Activated CD4-positive, alpha-beta T cell treated with anti-CD3 and anti-CD28 coated beads, Interleukin-2, amount 10 ng/mL, durations not matched to agents 24 days and 14 days (primary cell): ENCODE data around the gene FPGS. TPM values are rescaled to one million over a fixed set of nuclear protein-coding genes. Genes with fewer than 3 reads are reported as not detected.
A peak's percentile ranks its signal among the peaks of the same experiment; 100 is the strongest.
"Not testable (repeated sequence)": the region's sequence is repeated elsewhere in the genome, so short reads cannot be mapped to it uniquely, and the experiment has no call there.

ENCODE experiments used
- DNase-seq: peaks from one replicate; pipeline ENCODE4 v3.0.0; 2022
- H3K27ac Mint-ChIP-seq: one replicate; pipeline ENCODE4 v1.8.0; 2022; ENCODE audit warnings: mild to moderate bottlenecking, mixed read lengths
- H3K27me3 Mint-ChIP-seq: one replicate; pipeline ENCODE4 v1.8.0; 2022; ENCODE audit warnings: mixed read lengths
- H3K36me3 Mint-ChIP-seq: one replicate; pipeline ENCODE4 v1.8.0; 2022; ENCODE audit warnings: low read depth, mild to moderate bottlenecking, mixed read lengths
- H3K4me1 Mint-ChIP-seq: one replicate; pipeline ENCODE4 v1.8.0; 2021; ENCODE audit warnings: mixed read lengths
- H3K4me3 Mint-ChIP-seq: one replicate; pipeline ENCODE4 v1.8.0; 2022; ENCODE audit warnings: mild to moderate bottlenecking, moderate library complexity, mixed read lengths
- H3K9me3 Mint-ChIP-seq: one replicate; pipeline ENCODE4 v1.8.0; 2021; ENCODE audit warnings: mixed read lengths
- intact Hi-C: fragments of 100-400 bp; cut with micrococcal nuclease; formaldehyde crosslinking; loops from one replicate; pipeline ENCODE4 v1.15.1; 2023
- total RNA-seq: library from RNA; stranded (reverse); gene quantifications from 2 replicates; pipeline ENCODE4 v1.2.3, GENCODE V29; 2022

The FPGS gene
- 126 and 128 TPM in 2 replicates for total RNA-seq

GRCh38 chr9:127802576-127803443 lies at the start of gene FPGS:
FPGS (plus strand) TSS chr9:127802882; CDS start chr9:127802925, 43 bp downstream.
- Mint-ChIP-seq H3K36me3 (peaks cover 24% of the 10 kb centered on the region), H3K27me3 (no peaks in the 10 kb centered on the region)
- intact Hi-C loops: loop anchor here (1.0 to 2.0 kb wide), 3 partner anchors 17 to 68 kb away; partner anchors contain the start of genes CDK9 and TOR2A

DNA sequence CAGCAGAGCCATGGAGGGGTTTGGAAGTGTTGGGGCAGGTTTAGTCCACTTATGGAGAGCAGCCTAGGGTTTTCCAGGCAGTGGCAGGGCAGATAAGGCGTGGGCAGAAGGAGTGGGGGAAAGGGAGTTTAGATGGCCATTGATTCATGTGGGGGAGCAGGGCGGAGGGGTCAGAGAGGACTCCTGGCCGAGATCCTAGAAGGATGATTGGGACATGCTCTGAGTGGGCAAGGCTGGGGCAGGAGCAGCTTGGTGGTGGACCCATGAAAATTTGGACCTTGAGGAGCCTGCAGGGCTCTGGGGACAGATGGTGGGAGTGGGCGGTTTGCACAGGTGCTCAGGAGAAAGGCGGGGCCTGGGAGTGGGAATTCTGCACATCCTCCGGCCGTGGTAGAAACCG lies 49.5 kb upstream of the FPGS start:
- intact Hi-C loops: no loop called here
- H3K4me3 Mint-ChIP-seq: no peak overlapping the region
- no peaks in the 10 kb centered on the region for H3K27me3 Mint-ChIP-seq
- no peaks in the 10 kb centered on the region for H3K9me3 Mint-ChIP-seq
- peaks cover 2% of the 10 kb centered on the region for H3K4me1 Mint-ChIP-seq
- no peak for DNase-seq
- H3K36me3 Mint-ChIP-seq: peaks cover 29% of the 10 kb centered on the region
- H3K27ac Mint-ChIP-seq: no peak overlapping the region

More at GRCh38 chr9:127802576-127803443, at the start of gene FPGS:
- Mint-ChIP-seq H3K4me1 (peaks cover 25% of the 10 kb centered on the region), H3K9me3 (no peaks in the 10 kb centered on the region), H3K27ac (peak within 1 kb of the TSS; percentile 97), H3K4me3 (peak within 1 kb of the TSS; percentile 99)
- DNase-seq: peak; percentile 94

DNA sequence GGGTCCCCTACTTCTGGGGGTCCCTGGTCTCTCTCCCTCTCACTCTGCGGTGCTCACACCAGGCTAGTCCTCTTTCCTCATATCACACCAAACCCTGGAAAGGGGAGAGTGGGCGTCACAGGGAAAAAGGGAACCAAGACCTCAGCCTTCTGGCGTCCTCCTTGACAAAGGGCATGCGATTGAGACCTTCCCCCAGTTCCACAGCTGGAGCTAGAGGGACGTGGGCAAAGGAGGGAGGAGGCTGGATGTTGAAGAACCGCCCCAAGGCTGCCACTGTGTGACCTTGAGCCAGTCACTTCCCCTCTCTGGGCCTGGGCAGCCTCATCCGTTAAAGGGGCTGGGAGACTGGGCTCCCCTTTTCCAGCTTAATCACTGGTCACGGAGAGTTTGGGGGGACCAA lies 49.1 kb upstream of the FPGS start:
- Mint-ChIP-seq H3K4me1 (peaks cover 4% of the 10 kb centered on the region), H3K9me3 (no peaks in the 10 kb centered on the region), H3K27ac (no peak overlapping the region), H3K4me3 (no peak overlapping the region), H3K36me3 (peaks cover 29% of the 10 kb centered on the region), H3K27me3 (no peaks in the 10 kb centered on the region)
- no peak for DNase-seq
- intact Hi-C loops: no loop called here

GRCh38 chr9:127754099-127755060 lies 48.3 kb upstream of the FPGS start:
- Mint-ChIP-seq H3K27ac (no peak overlapping the region), H3K36me3 (peaks cover 29% of the 10 kb centered on the region), H3K4me3 (no peak overlapping the region), H3K27me3 (no peaks in the 10 kb centered on the region), H3K4me1 (peaks cover 7% of the 10 kb centered on the region), H3K9me3 (no peaks in the 10 kb centered on the region)
- intact Hi-C loops: no loop called here
- no peak for DNase-seq

DNA sequence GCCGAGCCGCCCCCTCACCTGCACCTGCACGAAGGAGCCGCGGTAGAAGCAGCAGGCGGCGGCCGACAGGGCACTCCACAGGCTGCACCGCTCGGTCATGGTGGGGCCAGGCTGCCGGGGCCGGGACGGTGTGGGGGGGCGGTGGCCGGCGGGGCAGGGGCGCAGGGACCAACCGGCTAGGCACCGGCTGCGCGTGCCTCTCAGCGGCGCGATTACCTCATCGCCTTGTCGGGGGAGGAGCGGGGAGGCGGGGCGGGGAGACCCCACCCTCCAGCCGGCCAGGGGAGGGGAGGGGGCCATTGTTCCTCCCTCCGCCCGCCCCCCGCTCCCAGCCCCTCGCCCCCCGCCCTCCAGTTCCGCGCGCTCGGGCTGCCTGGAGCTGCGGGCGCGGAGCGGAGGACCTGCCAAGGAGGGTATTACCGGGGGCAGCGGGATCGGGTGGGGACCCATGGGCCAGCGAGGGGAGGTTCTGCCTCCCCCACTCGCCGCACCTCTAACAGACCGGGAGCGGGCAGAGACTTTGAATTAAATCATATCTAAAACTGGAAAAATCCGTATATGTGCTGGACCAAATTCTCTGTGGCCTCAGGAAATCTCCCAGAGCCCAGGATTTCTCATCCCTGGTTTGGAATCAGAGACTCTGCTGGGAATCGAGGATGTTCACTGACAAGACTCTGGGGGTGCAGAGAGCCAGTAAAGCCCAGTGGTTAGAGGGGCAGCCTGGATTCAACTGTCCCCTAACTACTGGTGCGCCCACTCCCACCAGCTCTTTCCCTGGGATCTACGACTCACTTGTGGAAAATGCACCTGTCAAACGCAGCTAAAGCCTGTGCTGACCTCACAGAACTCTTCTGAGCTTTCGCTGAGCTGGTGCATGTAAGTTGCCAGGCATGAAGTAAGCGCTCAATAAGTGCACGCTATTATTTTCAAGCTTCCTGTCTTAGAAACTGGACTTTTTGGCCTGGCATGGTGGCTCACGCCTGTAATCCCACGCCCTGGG lies 47.3 kb upstream of the FPGS start:
- H3K9me3 Mint-ChIP-seq: no peaks in the 10 kb centered on the region
- H3K27ac Mint-ChIP-seq: no peak overlapping the region
- intact Hi-C loops: no loop called here
- DNase-seq: no peak
- no peak overlapping the region for H3K4me3 Mint-ChIP-seq
- H3K36me3 Mint-ChIP-seq: peaks cover 26% of the 10 kb centered on the region
- H3K4me1 Mint-ChIP-seq: peaks cover 7% of the 10 kb centered on the region
- no peaks in the 10 kb centered on the region for H3K27me3 Mint-ChIP-seq

GRCh38 chr9:127756233-127756632 lies 46.4 kb upstream of the FPGS start:
- intact Hi-C loops: no loop called here
- H3K27ac Mint-ChIP-seq: no peak overlapping the region
- H3K4me1 Mint-ChIP-seq: peaks cover 7% of the 10 kb centered on the region
- DNase-seq: no peak
- no peaks in the 10 kb centered on the region for H3K27me3 Mint-ChIP-seq
- H3K36me3 Mint-ChIP-seq: peaks cover 24% of the 10 kb centered on the region
- H3K9me3 Mint-ChIP-seq: no peaks in the 10 kb centered on the region
- H3K4me3 Mint-ChIP-seq: no peak overlapping the region

- intact Hi-C loops, H3K27ac Mint-ChIP-seq, H3K27me3 Mint-ChIP-seq, DNase-seq, H3K4me1 Mint-ChIP-seq, H3K4me3 Mint-ChIP-seq, H3K9me3 Mint-ChIP-seq: not testable (repeated sequence)
- H3K36me3 Mint-ChIP-seq: peaks cover 20% of the 10 kb centered on the region
Measured at GRCh38 chr9:127756776-127757175, 45.9 kb upstream of the FPGS start.

DNA sequence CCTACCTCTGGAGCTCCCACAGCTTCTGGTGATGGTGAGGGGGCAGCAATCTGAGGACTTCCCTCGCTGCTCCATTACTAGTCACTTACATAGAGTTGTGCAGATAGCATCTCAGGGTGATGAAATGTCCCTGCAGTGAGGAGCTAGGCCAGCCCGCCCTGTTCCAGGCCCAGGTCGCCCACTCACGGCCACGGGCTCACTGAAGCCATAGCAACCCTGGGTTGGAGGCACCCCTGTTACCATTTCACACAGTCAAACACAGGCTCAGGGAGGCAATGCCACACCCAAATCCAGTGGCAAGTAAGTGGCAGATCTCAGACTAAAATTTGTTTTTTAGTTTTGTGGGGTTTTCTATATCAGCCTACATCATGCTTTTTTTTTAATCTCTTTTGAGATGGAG lies 43.8 kb upstream of the FPGS start:
- Mint-ChIP-seq H3K4me1 (peaks cover 15% of the 10 kb centered on the region), H3K36me3 (peaks cover 27% of the 10 kb centered on the region), H3K27ac (peak overlapping the region; percentile 71)

GRCh38 chr9:127761061-127761460 lies 41.6 kb upstream of the FPGS start:
- no peaks in the 10 kb centered on the region for H3K9me3 Mint-ChIP-seq
- no peaks in the 10 kb centered on the region for H3K27me3 Mint-ChIP-seq
- no peak for DNase-seq
- peaks cover 29% of the 10 kb centered on the region for H3K4me1 Mint-ChIP-seq
- H3K27ac Mint-ChIP-seq: no peak overlapping the region
- peaks cover 40% of the 10 kb centered on the region for H3K36me3 Mint-ChIP-seq
- intact Hi-C loops: no loop called here
- H3K4me3 Mint-ChIP-seq: no peak overlapping the region

More for the DNA sequence above, 43.8 kb upstream of the FPGS start:
- no peak for DNase-seq
- Mint-ChIP-seq H3K9me3 (no peaks in the 10 kb centered on the region), H3K4me3 (no peak overlapping the region), H3K27me3 (no peaks in the 10 kb centered on the region)
- intact Hi-C loops: no loop called here

DNA sequence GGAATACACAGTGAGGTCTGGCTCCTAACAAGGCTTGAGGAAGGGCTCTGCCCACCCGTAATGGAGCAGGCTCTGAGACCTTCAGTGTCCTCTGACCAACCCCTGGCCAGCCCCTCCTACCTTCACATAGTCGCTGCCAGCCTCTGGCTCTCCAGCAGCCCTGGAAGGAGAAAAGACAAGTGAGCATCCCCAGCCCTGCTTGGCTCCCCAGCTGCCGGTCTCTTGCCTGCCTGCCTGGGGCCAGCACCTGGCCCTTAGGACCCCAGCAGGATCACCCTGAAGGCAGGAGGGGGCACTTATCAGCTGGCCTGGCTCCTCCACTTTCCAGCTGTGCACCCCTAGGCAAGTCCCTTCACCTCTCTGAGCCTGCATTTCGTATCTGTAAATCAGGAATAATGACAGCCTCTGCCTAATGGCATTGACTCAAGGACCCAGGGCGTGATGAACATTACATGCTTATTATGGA lies 41.2 kb upstream of the FPGS start:
- DNase-seq: no peak
- peaks cover 33% of the 10 kb centered on the region for H3K4me1 Mint-ChIP-seq
- no peak overlapping the region for H3K27ac Mint-ChIP-seq

DNA sequence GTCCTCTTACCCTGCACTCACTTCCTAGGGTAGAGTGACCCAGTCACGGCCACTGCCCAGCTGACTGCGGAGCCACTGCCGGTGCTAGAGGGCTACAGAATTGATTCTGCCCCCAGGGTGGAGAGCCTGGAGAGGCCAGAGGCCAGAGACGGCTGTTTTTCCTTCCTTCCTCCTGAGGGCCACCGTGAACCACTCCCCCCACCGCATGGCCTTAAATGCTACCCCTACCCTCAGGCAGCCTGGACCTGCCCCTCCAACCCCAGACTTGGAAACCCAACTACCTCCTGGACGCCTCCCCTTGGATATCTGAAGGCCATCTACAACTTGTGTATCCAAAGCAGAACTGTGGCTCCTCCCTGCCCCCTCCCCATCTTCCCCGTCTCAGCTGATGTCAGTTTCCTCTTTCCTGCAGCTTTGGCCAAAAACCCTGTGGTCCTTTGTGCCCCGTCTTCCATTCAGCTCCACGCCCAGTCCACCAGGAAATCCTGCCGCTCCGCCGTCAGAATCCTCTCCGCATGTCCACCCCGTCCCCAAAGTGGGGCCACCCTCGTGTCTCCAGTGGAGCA lies 40.5 kb upstream of the FPGS start:
- DNase-seq: no peak
- no peaks in the 10 kb centered on the region for H3K9me3 Mint-ChIP-seq
- intact Hi-C loops: no loop called here
- H3K27ac Mint-ChIP-seq: no peak overlapping the region
- peaks cover 38% of the 10 kb centered on the region for H3K4me1 Mint-ChIP-seq
- no peak overlapping the region for H3K4me3 Mint-ChIP-seq
- H3K27me3 Mint-ChIP-seq: no peaks in the 10 kb centered on the region
- H3K36me3 Mint-ChIP-seq: peaks cover 50% of the 10 kb centered on the region

More for the DNA sequence above, 41.2 kb upstream of the FPGS start:
- Mint-ChIP-seq H3K4me3 (no peak overlapping the region), H3K9me3 (no peaks in the 10 kb centered on the region), H3K27me3 (no peaks in the 10 kb centered on the region), H3K36me3 (peaks cover 45% of the 10 kb centered on the region)
- intact Hi-C loops: no loop called here

DNA sequence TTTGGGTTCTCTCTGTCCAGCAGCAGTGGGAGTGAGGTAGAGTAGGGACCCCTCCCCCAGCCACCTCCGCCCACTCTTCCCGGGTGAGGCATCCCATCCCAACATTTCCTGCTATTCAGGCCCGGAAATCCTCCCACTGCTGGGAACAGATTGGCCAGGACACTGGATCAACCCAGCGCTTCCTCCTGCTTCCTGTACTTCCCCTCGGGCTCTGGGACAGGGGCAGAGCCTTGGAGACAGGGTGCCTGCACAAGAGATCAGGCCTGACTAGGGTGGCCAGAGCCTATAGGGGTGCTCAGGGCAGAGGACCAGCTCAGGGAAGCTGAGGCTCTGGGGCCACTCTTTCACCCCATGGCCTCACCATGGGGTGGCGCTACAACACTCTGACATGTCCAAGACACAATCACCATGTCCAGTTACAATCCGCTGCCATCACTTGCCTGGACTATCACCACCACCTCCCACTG lies 38.7 kb upstream of the FPGS start:
- peaks cover 47% of the 10 kb centered on the region for H3K4me1 Mint-ChIP-seq
- peak; percentile 76 for DNase-seq
- peaks cover 52% of the 10 kb centered on the region for H3K36me3 Mint-ChIP-seq
- no peaks in the 10 kb centered on the region for H3K27me3 Mint-ChIP-seq
- no peaks in the 10 kb centered on the region for H3K9me3 Mint-ChIP-seq
- peak overlapping the region; percentile 70 for H3K27ac Mint-ChIP-seq
- intact Hi-C loops: loop anchor here (2.0 kb wide), 1 partner anchor 15 kb away; the partner anchor contains the start of gene SH2D3C
- no peak overlapping the region for H3K4me3 Mint-ChIP-seq
